ENCODE data around the gene FOXJ3. TPM values are rescaled to one million over a fixed set of nuclear protein-coding genes. Genes with fewer than 3 reads are reported as not detected.

The FOXJ3 gene
- total and polyA plus RNA-seq, 2 of the 13 experiments (the other 11 are each of a cell fraction or from before 2014, with no cell fraction given) = 16.6 to 48.5 TPM

- ChIA-PET CTCF (ENCODE audit: low intra/inter-chr PET ratio, low total read pairs) (no interaction called here), POLR2A (no interaction called here)
- Histone ChIP-seq H3K9ac (ENCODE audit: insufficient read depth, low read depth, low read length) (no peak overlapping the region), H3K27me3 (ENCODE audit: control insufficient read depth in 1 of 2, insufficient read depth in 2 of 2, low read length in 2 of 2) (no peaks in the 10 kb centered on the region), H3K4me3 (replicated peaks in 1 of 3; ENCODE audit: insufficient read depth in 1 of 3, low read depth in 2 of 3, low read length in 3 of 3) (no peak overlapping the region), H3K79me2 (ENCODE audit: insufficient read depth, low read length) (no peaks in the 10 kb centered on the region), H2AFZ (ENCODE audit: low read length) (no peak overlapping the region), H3K4me1 (ENCODE audit: insufficient read depth, low read length) (no peaks in the 10 kb centered on the region), H3K4me2 (ENCODE audit: low read depth, low read length) (no peak overlapping the region), H4K20me1 (ENCODE audit: insufficient read depth, low read length) (no peaks in the 10 kb centered on the region), H3K36me3 (replicated peaks in 1 of 2; ENCODE audit: control insufficient read depth in 1 of 2, insufficient read depth in 2 of 2, low read length in 2 of 2) (peaks cover 6 to 41% of the 10 kb centered on the region in 2 experiments; a peak in 3 of 5 replicates), H3K9me3 (ENCODE audit: low read length) (no peaks in the 10 kb centered on the region), H3K27ac (ENCODE audit: extremely low read length, insufficient read depth, low read length) (no peak overlapping the region)
- FAIRE-seq = no peak
- in situ Hi-C loops (cut with HindIII; ENCODE audit: extremely low pct_ligation_motif_present, low pct_unique_long_range_greater_than_20kb) = no loop called here
- BruUV-seq (replicated peaks) = no TSS peak
- WGBS (ENCODE audit: low lambda C conversion rate) = 90% methylated on average over 2 of the region's 2 CpGs
- intact Hi-C loops (cut with micrococcal nuclease; ENCODE audit: unreplicated experiment) = no loop called here
- no peak for DNase-seq (ENCODE audit: low spot score)
- no peak for TF ChIP-seq HNRNPK (IDR thresholded peaks at IDR 0.05; ENCODE audit: low read depth, low read length, poor library complexity, severe bottlenecking)
- no peak for TF ChIP-seq KDM6A (CRISPR knock-in tag; IDR thresholded peaks at IDR 0.05; ENCODE audit: low read depth)
- no peak for TF ChIP-seq DNMT1 (CRISPR knock-in tag; IDR thresholded peaks at IDR 0.05)
- TF ChIP-seq RXRA (CRISPR knock-in tag; IDR thresholded peaks at IDR 0.05) = no peak
- TF ChIP-seq PRDM4 (CRISPR knock-in tag; IDR thresholded peaks at IDR 0.05; ENCODE audit: borderline replicate concordance) = no peak
- TF ChIP-seq ZNF484 (CRISPR knock-in tag; IDR thresholded peaks at IDR 0.05; ENCODE audit: borderline replicate concordance, low read depth) = no peak
- TF ChIP-seq TFDP2 (CRISPR knock-in tag; IDR thresholded peaks at IDR 0.05) = no peak
- TF ChIP-seq RAD21 (CRISPR knock-in tag; IDR thresholded peaks at IDR 0.05) = no peak
- ATAC-seq = no peak
Observed at GRCh38 chr1:42179275-42179674, 155.8 kb downstream of the FOXJ3 start.
